Measurements from ENCODE around the gene PRDX2.

Gene PRDX2

GRCh38 chr19:12790628-12791344 lies 10.8 kb downstream of the PRDX2 start:
- TF ChIP-seq CTCF (conservative IDR thresholded peaks at IDR 0.05; ENCODE audit: low read depth, low read length): no peak
- peak; percentile 36 for DNase-seq (ENCODE audit: low read depth)
- H3K4me3 ChIP-seq (ENCODE audit: low read depth, low read length): peak overlapping the region; percentile 100

GRCh38 chr19:12789904-12790619 lies 11.5 kb downstream of the PRDX2 start:
- peak overlapping the region; percentile 100 for H3K4me3 ChIP-seq (ENCODE audit: low read depth, low read length)
- DNase-seq (ENCODE audit: low read depth): peak; percentile 99
- TF ChIP-seq CTCF (conservative IDR thresholded peaks at IDR 0.05; ENCODE audit: low read depth, low read length): no peak

GRCh38 chr19:12789098-12789903 lies 12.3 kb downstream of the PRDX2 start:
- peak; percentile 50 for DNase-seq (ENCODE audit: low read depth)
- TF ChIP-seq CTCF (conservative IDR thresholded peaks at IDR 0.05; ENCODE audit: low read depth, low read length): no peak
- peak overlapping the region; percentile 100 for H3K4me3 ChIP-seq (ENCODE audit: low read depth, low read length)

- TF ChIP-seq CTCF (conservative IDR thresholded peaks at IDR 0.05; ENCODE audit: low read depth, low read length): no peak
- DNase-seq (ENCODE audit: low read depth): peak; percentile 79
- peak overlapping the region; percentile 100 for H3K4me3 ChIP-seq (ENCODE audit: low read depth, low read length)
Measured at GRCh38 chr19:12788682-12789097, 12.9 kb downstream of the PRDX2 start.

GRCh38 chr19:12788042-12788681 lies 13.4 kb downstream of the PRDX2 start:
- no peak for TF ChIP-seq CTCF (conservative IDR thresholded peaks at IDR 0.05; ENCODE audit: low read depth, low read length)

GRCh38 chr19:12787458-12787857 lies 14.1 kb downstream of the PRDX2 start:
- no peak for DNase-seq (ENCODE audit: low read depth)
- no peak overlapping the region for H3K4me3 ChIP-seq (ENCODE audit: low read depth, low read length)
- TF ChIP-seq CTCF (conservative IDR thresholded peaks at IDR 0.05; ENCODE audit: low read depth, low read length): no peak

More at GRCh38 chr19:12788042-12788681, 13.4 kb downstream of the PRDX2 start:
- no peak for DNase-seq (ENCODE audit: low read depth)
- no peak overlapping the region for H3K4me3 ChIP-seq (ENCODE audit: low read depth, low read length)
